Thyroid gland (tissue), 4 donors: ENCODE results near the gene MXD4. TPM values are rescaled to one million over a fixed set of nuclear protein-coding genes. Genes with fewer than 3 reads are reported as not detected.
A peak's percentile ranks its signal among the peaks of the same experiment; 100 is the strongest.

Experiments used
- DNase-seq, 2 donors: peaks; one replicate each; pipeline ENCODE4 v3.0.0-alpha.2; 2019
- H3K27ac ChIP-seq, 3 donors: fragments of 200-600 bp; sonication (generic); 1 replicate in 2 of 3; 2 replicates in 1 of 3; pipeline ENCODE4 v1.5.1; 2016 to 2019; ENCODE audit warnings: mild to moderate bottlenecking in 1 of 3, moderate library complexity in 1 of 3
- H3K27me3 ChIP-seq: fragments of 200-600 bp; sonication (generic); one replicate; pipeline ENCODE4 v1.5.1; 2019
- H3K36me3 ChIP-seq, 2 donors: fragments of 200-600 bp; sonication (generic); one replicate each; pipeline ENCODE4 v1.5.1; 2016 to 2019
- H3K4me1 ChIP-seq, 2 donors: fragments of 200-600 bp; sonication (generic); one replicate each; pipeline ENCODE4 v1.5.1; 2017 to 2019
- H3K4me3 ChIP-seq, 3 donors: fragments of 200-600 bp; sonication (generic); replicated peaks in 1 of 3; 1 replicate in 2 of 3; 2 replicates in 1 of 3; pipeline ENCODE4 v1.5.1; 2016; ENCODE audit warnings: mild to moderate bottlenecking in 1 of 3
- H3K9me3 ChIP-seq: fragments of 200-600 bp; sonication (generic); one replicate; pipeline ENCODE4 v1.5.1; 2017
- POLR2A ChIP-seq, 2 donors: fragments of 450-650 bp; IDR thresholded peaks; one replicate each; pipeline ENCODE4 v1.6.1; 2017; ENCODE audit warnings: antibody characterized with exemption in 2 of 2, mild to moderate bottlenecking in 2 of 2, moderate library complexity in 1 of 2
- WGBS, 2 donors: methylation state at CpG; one replicate each; pipeline ENCODE4 v1.1.5; 2017; 5-methylcytosine and 5-hydroxymethylcytosine counted together
- intact Hi-C: fragments of 100-400 bp; cut with DNase I; formaldehyde crosslinking; loops from one replicate; pipeline ENCODE4 v1.15.1; 2023
- total RNA-seq, 4 donors: library from RNA; depleted of rRNA; stranded (reverse); fragments of >200 nt; gene quantifications; one replicate each; pipeline ENCODE4 v1.2.3, GENCODE V29; 2016
- TF ChIP-seq, protein P1 (sequence below), 6 experiments: fragments of 200-600 bp in 3 of 6; fragments of 450-650 bp in 3 of 6; sonication (generic) in 3 of 6; IDR thresholded peaks; one replicate each; pipeline ENCODE4 v1.5.1; 2016 to 2019; ENCODE audit warnings: antibody characterized with exemption in 6 of 6, mild to moderate bottlenecking in 2 of 6, inconsistent platforms in 1 of 6, moderate library complexity in 1 of 6

MXD4 gene
- total RNA-seq, 4 donors from 2014 or later = 48.1 to 102 (median 61.9) TPM

DNA sequence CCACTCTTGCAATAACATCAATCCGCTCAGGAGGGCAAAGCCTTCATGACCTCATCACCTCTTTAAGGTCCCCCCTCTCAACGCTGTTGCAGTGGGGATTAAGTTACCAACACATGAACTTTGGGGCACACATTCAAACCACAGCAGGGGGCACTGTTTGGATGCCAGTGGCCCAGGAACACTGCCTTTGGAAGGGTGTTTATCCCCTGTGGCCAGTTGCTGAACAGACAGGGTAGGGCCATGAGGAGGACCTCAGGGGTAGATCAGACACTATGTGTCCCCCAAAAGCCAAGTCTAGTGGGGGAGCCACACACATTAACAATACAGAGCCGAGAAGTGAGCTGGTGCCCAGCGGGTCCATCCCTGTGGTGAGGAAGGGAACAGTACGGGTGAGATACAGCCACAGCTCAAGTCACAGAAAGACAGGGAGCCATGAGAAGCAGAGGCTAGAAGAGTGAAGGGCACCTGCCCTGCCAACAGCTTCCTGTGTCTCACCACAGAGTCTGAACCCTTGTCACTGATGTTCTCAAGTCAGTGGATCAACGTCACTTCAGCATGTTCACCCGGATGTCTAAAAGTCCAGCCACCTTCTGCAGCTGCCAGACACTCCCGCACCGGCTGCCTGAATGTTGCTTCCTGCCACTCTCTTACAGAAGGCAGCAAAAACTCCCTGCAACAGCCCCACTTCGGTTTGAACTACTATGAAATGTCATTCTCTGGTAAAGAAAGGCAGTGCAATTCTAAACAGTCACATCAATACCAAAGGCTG, 19.9 kb upstream of the MXD4 start:
- H3K27ac ChIP-seq = no peak overlapping the region
- DNase-seq = no peak

DNA sequence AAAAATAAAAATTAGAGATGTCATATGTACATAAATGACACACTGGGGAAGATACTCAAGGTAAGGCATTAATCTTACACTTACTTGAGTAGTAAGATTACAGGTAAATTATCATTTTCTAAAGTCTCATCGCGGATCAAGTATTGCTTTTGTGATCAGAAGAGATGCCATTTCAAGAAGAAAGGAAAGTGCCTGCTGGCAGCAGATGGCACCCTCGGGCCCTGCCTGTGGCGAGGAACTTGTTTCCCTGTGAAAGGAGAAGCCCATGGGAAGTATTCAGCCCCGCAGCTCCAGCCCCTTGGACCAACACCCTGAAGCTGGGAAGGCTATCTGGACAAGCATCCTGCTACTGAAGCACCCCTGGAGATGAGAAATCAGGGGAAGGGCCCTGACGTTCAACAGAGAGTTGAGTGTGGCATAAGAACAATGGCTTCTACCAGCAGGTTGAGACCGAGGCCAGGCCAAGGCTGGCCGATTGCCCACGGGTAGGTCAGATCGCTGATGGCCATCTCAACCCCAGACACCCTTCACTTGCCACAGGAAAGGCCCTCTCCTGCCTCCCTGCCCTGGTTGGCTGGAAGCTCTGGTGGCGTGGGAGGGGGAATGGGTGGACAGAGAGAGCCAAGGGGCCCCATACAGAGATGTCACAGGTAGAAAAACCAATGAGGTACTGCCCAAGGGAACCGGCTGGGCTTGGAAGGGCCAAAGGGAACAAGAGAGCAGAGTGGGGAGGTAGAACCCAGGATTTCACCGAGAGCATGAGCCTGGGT, 18.8 kb upstream of the MXD4 start:
- Histone ChIP-seq H3K4me1 (no peaks in the 10 kb centered on the region), H3K36me3 (no peaks in the 10 kb centered on the region), H3K4me3 (no peak overlapping the region), H3K27ac (no peak overlapping the region), H3K27me3 (no peaks in the 10 kb centered on the region), H3K9me3 (no peaks in the 10 kb centered on the region)
- WGBS, 2 donors = 70 to 82% methylated on average over 10 to 13 of the region's 13 CpGs
- TF ChIP-seq POLR2A (IDR thresholded peaks at IDR 0.05) = no peak
- TF ChIP-seq, protein P1, sequence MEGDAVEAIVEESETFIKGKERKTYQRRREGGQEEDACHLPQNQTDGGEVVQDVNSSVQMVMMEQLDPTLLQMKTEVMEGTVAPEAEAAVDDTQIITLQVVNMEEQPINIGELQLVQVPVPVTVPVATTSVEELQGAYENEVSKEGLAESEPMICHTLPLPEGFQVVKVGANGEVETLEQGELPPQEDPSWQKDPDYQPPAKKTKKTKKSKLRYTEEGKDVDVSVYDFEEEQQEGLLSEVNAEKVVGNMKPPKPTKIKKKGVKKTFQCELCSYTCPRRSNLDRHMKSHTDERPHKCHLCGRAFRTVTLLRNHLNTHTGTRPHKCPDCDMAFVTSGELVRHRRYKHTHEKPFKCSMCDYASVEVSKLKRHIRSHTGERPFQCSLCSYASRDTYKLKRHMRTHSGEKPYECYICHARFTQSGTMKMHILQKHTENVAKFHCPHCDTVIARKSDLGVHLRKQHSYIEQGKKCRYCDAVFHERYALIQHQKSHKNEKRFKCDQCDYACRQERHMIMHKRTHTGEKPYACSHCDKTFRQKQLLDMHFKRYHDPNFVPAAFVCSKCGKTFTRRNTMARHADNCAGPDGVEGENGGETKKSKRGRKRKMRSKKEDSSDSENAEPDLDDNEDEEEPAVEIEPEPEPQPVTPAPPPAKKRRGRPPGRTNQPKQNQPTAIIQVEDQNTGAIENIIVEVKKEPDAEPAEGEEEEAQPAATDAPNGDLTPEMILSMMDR (IDR thresholded peaks at IDR 0.05) = no peak
- intact Hi-C loops = no loop called here
- DNase-seq = peak; percentile 39 to 49

More for the DNA sequence above, 19.9 kb upstream of the MXD4 start:
- H3K36me3 ChIP-seq = no peaks in the 10 kb centered on the region
- no peaks in the 10 kb centered on the region for H3K9me3 ChIP-seq
- H3K4me1 ChIP-seq = no peaks in the 10 kb centered on the region
- intact Hi-C loops = no loop called here
- no peaks in the 10 kb centered on the region for H3K27me3 ChIP-seq
- TF ChIP-seq, protein P1 (IDR thresholded peaks at IDR 0.05) = no peak
- WGBS, 2 donors = 82 to 89% methylated on average over 8 to 10 of the region's 10 CpGs
- H3K4me3 ChIP-seq = no peak overlapping the region

DNA sequence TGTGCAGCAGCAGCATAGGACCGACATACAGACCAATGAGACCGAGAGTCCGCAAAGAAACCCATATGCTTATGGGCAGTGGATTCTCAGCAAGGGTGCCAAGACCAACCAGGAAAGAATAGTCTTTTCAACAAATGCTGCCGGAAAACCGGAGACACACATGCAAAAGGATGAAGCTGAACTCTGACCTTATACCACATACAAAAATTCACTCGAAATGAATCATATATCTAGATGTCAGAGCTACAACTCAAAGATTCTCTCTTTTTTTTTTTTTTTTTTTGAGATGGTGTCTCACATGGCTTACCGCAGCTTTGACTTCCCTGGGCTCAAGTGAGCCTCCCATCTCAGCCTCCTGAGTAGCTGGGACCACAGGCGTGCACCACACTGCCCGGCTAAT, 16.0 kb upstream of the MXD4 start:
- Histone ChIP-seq H3K27me3 (no peaks in the 10 kb centered on the region), H3K4me3 (no peak overlapping the region), H3K27ac (no peak overlapping the region), H3K36me3 (no peaks in the 10 kb centered on the region), H3K9me3 (no peaks in the 10 kb centered on the region), H3K4me1 (no peaks in the 10 kb centered on the region)
- no peak for DNase-seq
- intact Hi-C loops = no loop called here
- TF ChIP-seq, protein P1 (IDR thresholded peaks at IDR 0.05) = no peak
- no peak for TF ChIP-seq POLR2A (IDR thresholded peaks at IDR 0.05)
- 96% methylated on average over 9 of the region's 9 CpGs for WGBS, 2 donors

DNA sequence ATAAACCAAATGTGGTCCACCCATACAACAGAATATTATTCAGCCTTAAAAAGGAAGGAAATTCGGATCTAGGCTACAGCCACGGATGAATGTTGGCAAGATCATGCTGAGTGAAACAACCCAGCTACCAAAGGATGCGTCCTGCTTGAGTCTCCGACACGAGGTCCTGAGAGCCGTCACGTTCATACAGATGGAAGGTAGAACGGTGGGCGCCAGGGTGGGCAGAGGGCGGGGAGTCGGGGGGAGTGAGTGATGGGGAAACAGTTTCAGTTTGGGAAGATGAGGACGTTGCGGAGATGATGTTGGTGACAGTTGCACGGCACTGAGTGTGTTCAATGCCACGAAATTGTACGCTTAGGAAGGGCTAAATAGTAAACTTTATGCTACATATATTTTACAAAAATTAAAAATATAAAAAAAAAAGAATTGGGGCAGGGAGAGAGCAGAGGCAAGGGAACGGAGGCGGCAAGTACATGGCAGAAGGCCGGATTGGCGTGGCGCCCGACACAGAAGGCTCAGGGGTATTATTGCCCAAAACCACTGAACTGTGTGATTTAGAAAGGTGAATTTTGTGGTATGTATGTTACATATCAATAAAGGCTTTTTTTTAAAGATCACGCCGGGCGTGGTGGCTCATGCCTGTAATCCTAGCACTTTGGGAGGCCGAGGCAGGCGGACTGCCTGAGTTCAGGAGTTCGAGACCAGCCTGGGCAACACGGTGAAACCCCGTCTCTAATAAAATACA, 14.8 kb upstream of the MXD4 start:
- H3K4me3 ChIP-seq = no peak overlapping the region
- no peak overlapping the region for H3K27ac ChIP-seq
- H3K9me3 ChIP-seq = no peaks in the 10 kb centered on the region
- H3K27me3 ChIP-seq = no peaks in the 10 kb centered on the region
- no peaks in the 10 kb centered on the region for H3K4me1 ChIP-seq
- TF ChIP-seq POLR2A (IDR thresholded peaks at IDR 0.05) = no peak
- TF ChIP-seq, protein P1 (IDR thresholded peaks at IDR 0.05) = no peak
- no peak for DNase-seq
- WGBS, 2 donors = 93 to 94% methylated on average over 30 of the region's 30 CpGs
- no peaks in the 10 kb centered on the region for H3K36me3 ChIP-seq
- intact Hi-C loops = no loop called here
